D721Med (cell line): ENCODE results near the gene PCDHGA3.
"Not testable (repeated sequence)": the region's sequence is repeated elsewhere in the genome, so short reads cannot be mapped to it uniquely, and the experiment has no call there.

Experiments
- DNase-seq: peaks from one replicate; pipeline ENCODE4 v3.0.0; 2011; ENCODE audit warnings: low spot score; ENCODE audit not compliant: insufficient read length
- FAIRE-seq: peaks from 2 replicates; lab custom pipeline; 2011; peaks lifted over from hg19 to GRCh38; lab: Jason Lieb, UNC
- TF ChIP-seq, protein P1 (sequence below): IDR thresholded peaks from 2 replicates; pipeline ENCODE4 v1.5.1; 2012; ENCODE audit warnings: mild to moderate bottlenecking, control low read depth; ENCODE audit not compliant: insufficient read depth; ENCODE audit errors: missing control alignments

Gene PCDHGA3

GRCh38 chr5:141343242-141343952 is at the start of gene PCDHGA3:
PCDHGA3 (plus strand) TSS chr5:141343829; CDS start chr5:141344034, 205 bp downstream.
- FAIRE-seq, result no peak
- DNase-seq, result no peak
- TF ChIP-seq, protein P1, sequence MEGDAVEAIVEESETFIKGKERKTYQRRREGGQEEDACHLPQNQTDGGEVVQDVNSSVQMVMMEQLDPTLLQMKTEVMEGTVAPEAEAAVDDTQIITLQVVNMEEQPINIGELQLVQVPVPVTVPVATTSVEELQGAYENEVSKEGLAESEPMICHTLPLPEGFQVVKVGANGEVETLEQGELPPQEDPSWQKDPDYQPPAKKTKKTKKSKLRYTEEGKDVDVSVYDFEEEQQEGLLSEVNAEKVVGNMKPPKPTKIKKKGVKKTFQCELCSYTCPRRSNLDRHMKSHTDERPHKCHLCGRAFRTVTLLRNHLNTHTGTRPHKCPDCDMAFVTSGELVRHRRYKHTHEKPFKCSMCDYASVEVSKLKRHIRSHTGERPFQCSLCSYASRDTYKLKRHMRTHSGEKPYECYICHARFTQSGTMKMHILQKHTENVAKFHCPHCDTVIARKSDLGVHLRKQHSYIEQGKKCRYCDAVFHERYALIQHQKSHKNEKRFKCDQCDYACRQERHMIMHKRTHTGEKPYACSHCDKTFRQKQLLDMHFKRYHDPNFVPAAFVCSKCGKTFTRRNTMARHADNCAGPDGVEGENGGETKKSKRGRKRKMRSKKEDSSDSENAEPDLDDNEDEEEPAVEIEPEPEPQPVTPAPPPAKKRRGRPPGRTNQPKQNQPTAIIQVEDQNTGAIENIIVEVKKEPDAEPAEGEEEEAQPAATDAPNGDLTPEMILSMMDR, result no peak

DNA sequence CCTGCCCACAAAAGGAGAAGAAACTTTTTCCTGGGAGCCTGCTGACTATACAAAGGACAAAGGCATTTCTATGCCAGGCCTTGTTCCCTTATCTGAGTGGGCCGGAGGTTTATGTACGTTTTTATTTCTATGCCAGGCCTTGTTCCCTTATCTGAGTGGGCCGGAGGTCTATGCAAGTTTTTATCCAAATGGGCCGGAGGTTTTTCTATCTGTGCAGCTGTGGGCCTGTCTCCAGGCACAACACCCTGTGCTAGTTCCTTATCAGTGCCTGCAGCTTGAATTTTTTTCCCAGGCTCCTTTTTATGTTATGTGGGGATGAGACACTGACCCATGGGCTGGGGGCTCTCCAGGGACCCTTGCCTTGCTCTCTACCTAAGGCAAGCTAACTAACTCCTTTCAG is 45.3 kb upstream of the PCDHGA3 start:
- FAIRE-seq (no peak), DNase-seq (no peak)
- TF ChIP-seq, protein P1, result no peak

- no peak for DNase-seq
- TF ChIP-seq, protein P1, result no peak
- no peak for FAIRE-seq
Observed at GRCh38 chr5:141303756-141304155, 39.9 kb upstream of the PCDHGA3 start, which contains the start of gene SLC25A2. SLC25A2 (minus strand) TSS chr5:141304049; CDS start chr5:141303865, 184 bp downstream.

- TF ChIP-seq, protein P1, result no peak
- DNase-seq (no peak), FAIRE-seq (no peak)
Observed at GRCh38 chr5:141306630-141307029, 37.0 kb upstream of the PCDHGA3 start.

GRCh38 chr5:141313711-141314110 is 29.9 kb upstream of the PCDHGA3 start:
- TF ChIP-seq, protein P1, result no peak
- DNase-seq (no peak), FAIRE-seq (no peak)

DNA sequence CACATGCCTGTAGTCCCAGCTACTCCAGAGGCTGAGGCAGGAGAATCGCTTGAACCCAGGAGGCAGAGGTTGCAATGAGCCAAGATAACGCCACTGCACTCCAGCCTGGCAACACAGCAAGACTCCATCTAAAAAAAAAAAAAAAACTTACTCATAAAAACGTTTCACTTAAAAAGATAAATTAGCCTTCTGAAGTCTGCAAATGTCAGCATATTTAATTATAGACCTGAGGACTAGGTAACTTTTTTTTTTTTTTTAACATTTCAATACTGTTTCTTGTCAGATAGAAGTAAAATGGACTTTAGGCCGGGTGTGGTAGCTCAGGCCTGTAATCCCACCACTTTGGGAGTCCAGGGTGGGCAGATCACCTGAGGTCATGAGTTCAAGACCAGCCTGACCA is 26.7 kb upstream of the PCDHGA3 start:
- DNase-seq, FAIRE-seq: not testable (repeated sequence)

- FAIRE-seq (no peak), DNase-seq (no peak)
- TF ChIP-seq, protein P1, result no peak
Observed at GRCh38 chr5:141319202-141319601, 24.4 kb upstream of the PCDHGA3 start.
